ENCODE results near the gene SVOP.

GRCh38 chr12:109020146-109020795 lies 597 bp downstream of the SVOP start:
- TF ChIP-seq CTCF (IDR thresholded peaks at IDR 0.05), result no peak
- TF ChIP-seq POLR2A (IDR thresholded peaks at IDR 0.05), result no peak

Measured in Peyer's patch (tissue), 4 donors.